HCT116 (cell line): ENCODE results near the gene CACNA2D3. TPM values are rescaled to one million over a fixed set of nuclear protein-coding genes. Genes with fewer than 3 reads are reported as not detected.

ENCODE experiments used
- ATAC-seq: fragments of 200-7000 bp; cut with Tn5 transposase; 2 replicates; pipeline ENCODE4 v1.9.1; 2020; ENCODE audit warnings: mild to moderate bottlenecking, moderate library complexity
- BruUV-seq: library from RNA; stranded (reverse); fragments of 400-500 nt; replicated peaks from 2 replicates; lab custom pipeline; 2021; lab: Mats Ljungman, UMichigan
- CTCF ChIA-PET: fragments of 300-600 bp; sonication (Branson Sonifier 250); formaldehyde crosslinking; loops from one replicate; lab custom pipeline; 2021; ENCODE audit warnings: antibody characterized with exemption; lab: Charles Lee
- POLR2A ChIA-PET: fragments of 300-600, 350-600 bp; sonication (Branson Sonifier 250); formaldehyde crosslinking; loops from one replicate; lab custom pipeline; 2021; ENCODE audit warnings: antibody characterized with exemption; lab: Charles Lee
- RAD21 ChIA-PET, 2 experiments: fragments of 300-600 bp; sonication (Branson Sonifier 250); formaldehyde crosslinking; loops; one replicate each; lab custom pipeline; 2023; ENCODE audit warnings: low total read pairs in 2 of 2; ENCODE audit not compliant: uncharacterized antibody in 2 of 2, unreplicated experiment in 2 of 2, low non-redundant PET in 1 of 2; lab: Charles Lee
- DNase-seq: peaks from one replicate; pipeline ENCODE4 v3.0.0-alpha.2; 2010; ENCODE audit warnings: low read depth, low spot score
- H2AFZ ChIP-seq: fragments of 200-600 bp; shearing (Covaris generic), sonication (generic); 2 replicates; pipeline ENCODE4 v1.6.1; 2017; ENCODE audit warnings: low read depth, mixed run types, mixed read lengths, antibody characterized with exemption, low read length; ENCODE audit not compliant: poor library complexity, severe bottlenecking
- H3K27ac ChIP-seq: 2 replicates; pipeline ENCODE4 v1.5.1; 2012; ENCODE audit warnings: low read depth, low read length
- H3K27me3 ChIP-seq: fragments of 200-600 bp; sonication (generic); 2 replicates; pipeline ENCODE4 v1.6.1; 2016; ENCODE audit warnings: mixed run types, low read length, mixed read lengths; ENCODE audit not compliant: insufficient read depth
- H3K36me3 ChIP-seq, 2 experiments: fragments of 200-500 bp in 1 of 2; fragments of 200-600 bp in 1 of 2; sonication (Bioruptor generic) in 1 of 2; sonication (generic) in 1 of 2; 2 replicates each; pipeline versions ENCODE4 v1.5.1 to v1.6.1; 2014 to 2016; ENCODE audit warnings: low read length in 2 of 2, inconsistent platforms in 1 of 2, mixed read lengths in 1 of 2, mixed run types in 1 of 2; ENCODE audit not compliant: insufficient read depth in 2 of 2, control insufficient read depth in 1 of 2
- H3K4me1 ChIP-seq, 2 experiments: fragments of 200-600 bp in 1 of 2; sonication (generic) in 1 of 2; 2 replicates each; pipeline versions ENCODE4 v1.5.1 to v1.6.1; 2012 to 2017; ENCODE audit warnings: low read length in 2 of 2, inconsistent platforms in 1 of 2, mild to moderate bottlenecking in 1 of 2, mixed read lengths in 1 of 2, mixed run types in 1 of 2, moderate library complexity in 1 of 2; ENCODE audit not compliant: insufficient read depth in 2 of 2, control insufficient read depth in 1 of 2
- H3K4me2 ChIP-seq: fragments of 200-600 bp; sonication (generic); 2 replicates; pipeline ENCODE4 v1.6.1; 2017; ENCODE audit warnings: mixed run types, low read length, mixed read lengths
- H3K4me3 ChIP-seq, 2 experiments: fragments of 200-600 bp in 1 of 2; sonication (generic) in 1 of 2; replicated peaks in 1 of 2; 2 replicates each; pipeline ENCODE4 v1.5.1; 2011 to 2016; ENCODE audit warnings: low read length in 2 of 2, control low read depth in 1 of 2, low read depth in 1 of 2, mild to moderate bottlenecking in 1 of 2, mixed read lengths in 1 of 2, mixed run types in 1 of 2
- H3K79me2 ChIP-seq: fragments of 200-600 bp; sonication (generic); 2 replicates; pipeline ENCODE4 v1.6.1; 2017; ENCODE audit warnings: mild to moderate bottlenecking, mixed run types, low read length, moderate library complexity, mixed read lengths; ENCODE audit not compliant: insufficient read depth
- H3K9ac ChIP-seq: fragments of 200-600 bp; sonication (generic); 2 replicates; pipeline ENCODE4 v1.6.1; 2016; ENCODE audit warnings: low read length, mixed read lengths
- H3K9me2 ChIP-seq: fragments of 200-600 bp; sonication (generic), shearing (Covaris generic); 2 replicates; pipeline ENCODE4 v1.6.1; 2017; ENCODE audit warnings: mixed run types, mild to moderate bottlenecking, moderate library complexity; ENCODE audit not compliant: insufficient read depth
- H3K9me3 ChIP-seq, 2 experiments: fragments of 200-500 bp in 1 of 2; fragments of 200-600 bp in 1 of 2; sonication (Bioruptor generic) in 1 of 2; sonication (generic) in 1 of 2; 2 replicates each; pipeline ENCODE4 v1.6.1; 2014 to 2017; ENCODE audit warnings: low read length in 2 of 2, mixed read lengths in 2 of 2, inconsistent platforms in 1 of 2, low read depth in 1 of 2, mild to moderate bottlenecking in 1 of 2, mixed run types in 1 of 2, moderate library complexity in 1 of 2; ENCODE audit not compliant: control insufficient read depth in 1 of 2, insufficient read depth in 1 of 2
- H4K20me1 ChIP-seq: fragments of 200-600 bp; sonication (generic), shearing (Covaris generic); 2 replicates; pipeline ENCODE4 v1.6.1; 2017; ENCODE audit warnings: mixed run types, mild to moderate bottlenecking, moderate library complexity; ENCODE audit not compliant: insufficient read depth
- ATF3 ChIP-seq: IDR thresholded peaks from 2 replicates; pipeline ENCODE4 v1.6.1; 2012
- CBX3 ChIP-seq: IDR thresholded peaks from 2 replicates; pipeline ENCODE4 v1.6.1; 2012; ENCODE audit warnings: low read depth
- CEBPB ChIP-seq: IDR thresholded peaks from 2 replicates; pipeline ENCODE4 v1.6.1; 2012; ENCODE audit warnings: low read depth
- ELF1 ChIP-seq: IDR thresholded peaks from 2 replicates; pipeline ENCODE4 v1.6.1; 2012; ENCODE audit warnings: low read depth, borderline replicate concordance
- EZH2phosphoT487 ChIP-seq: fragments of 200-600 bp; IDR thresholded peaks from 2 replicates; pipeline ENCODE4 v1.6.1; 2018; ENCODE audit warnings: antibody characterized with exemption, borderline replicate concordance
- FOSL1 ChIP-seq: IDR thresholded peaks from 2 replicates; pipeline ENCODE4 v1.6.1; 2012; ENCODE audit warnings: low read depth
- POLR2AphosphoS5 ChIP-seq: IDR thresholded peaks from 2 replicates; pipeline ENCODE4 v1.6.1; 2011; ENCODE audit warnings: mild to moderate bottlenecking, low read depth, low read length, moderate library complexity
- RAD21 ChIP-seq: IDR thresholded peaks from 2 replicates; pipeline ENCODE4 v1.6.1; 2012; ENCODE audit warnings: low read depth, mild to moderate bottlenecking
- SIN3A ChIP-seq: IDR thresholded peaks from 2 replicates; pipeline ENCODE4 v1.6.1; 2012; ENCODE audit warnings: low read depth
- SP1 ChIP-seq: IDR thresholded peaks from 2 replicates; pipeline ENCODE4 v1.6.1; 2012; ENCODE audit warnings: low read depth
- TCF7L2 ChIP-seq: IDR thresholded peaks from 2 replicates; pipeline ENCODE4 v1.7.0; 2011; ENCODE audit warnings: borderline replicate concordance, inconsistent platforms; ENCODE audit not compliant: insufficient read depth, insufficient read length; ENCODE audit errors: extremely low read depth
- YY1 ChIP-seq: IDR thresholded peaks from 2 replicates; pipeline ENCODE4 v1.6.1; 2011; ENCODE audit warnings: low read length, low read depth, moderate library complexity, mild to moderate bottlenecking; ENCODE audit not compliant: insufficient replicate concordance; ENCODE audit errors: extremely low read depth
- ZFX ChIP-seq: fragments of 450-650 bp; IDR thresholded peaks from 2 replicates; pipeline ENCODE4 v1.6.1; 2017
- ZNF274 ChIP-seq: fragments of 200-500 bp; sonication (Bioruptor generic); IDR thresholded peaks from 2 replicates; pipeline ENCODE4 v1.6.1; 2014; ENCODE audit warnings: mild to moderate bottlenecking, low read depth, low read length, inconsistent platforms
- intact Hi-C: fragments of 100-400 bp; cut with micrococcal nuclease; formaldehyde crosslinking; loops from 2 replicates; pipeline ENCODE4 v1.10.0; 2022
- total RNA-seq: library from RNA; stranded (reverse); gene quantifications from one replicate; pipeline ENCODE4 v1.2.1, GENCODE V29; 2021; ENCODE audit not compliant: unreplicated experiment
- TF ChIP-seq, protein P1 (sequence below), 3 experiments: fragments of 200-600 bp in 1 of 3; sonication (generic) in 1 of 3; IDR thresholded peaks in 2 of 3; conservative IDR thresholded peaks in 1 of 3; 2 replicates each; pipeline ENCODE4 v1.5.1; 2012 to 2017; ENCODE audit warnings: low read depth in 2 of 3, low read length in 2 of 3, antibody characterized with exemption in 1 of 3, borderline replicate concordance in 1 of 3, control low read depth in 1 of 3, mild to moderate bottlenecking in 1 of 3, mixed read lengths in 1 of 3, mixed run types in 1 of 3, moderate library complexity in 1 of 3; ENCODE audit not compliant: insufficient read depth in 1 of 3
- TF ChIP-seq, protein P2 (sequence below): IDR thresholded peaks from 2 replicates; pipeline ENCODE4 v1.6.1; 2011; ENCODE audit warnings: mild to moderate bottlenecking, low read length, moderate library complexity; ENCODE audit not compliant: insufficient replicate concordance; ENCODE audit errors: extremely low read depth

CACNA2D3 gene
- total RNA-seq, 1 experiment from 2014 or later, result 0.20 TPM

DNA sequence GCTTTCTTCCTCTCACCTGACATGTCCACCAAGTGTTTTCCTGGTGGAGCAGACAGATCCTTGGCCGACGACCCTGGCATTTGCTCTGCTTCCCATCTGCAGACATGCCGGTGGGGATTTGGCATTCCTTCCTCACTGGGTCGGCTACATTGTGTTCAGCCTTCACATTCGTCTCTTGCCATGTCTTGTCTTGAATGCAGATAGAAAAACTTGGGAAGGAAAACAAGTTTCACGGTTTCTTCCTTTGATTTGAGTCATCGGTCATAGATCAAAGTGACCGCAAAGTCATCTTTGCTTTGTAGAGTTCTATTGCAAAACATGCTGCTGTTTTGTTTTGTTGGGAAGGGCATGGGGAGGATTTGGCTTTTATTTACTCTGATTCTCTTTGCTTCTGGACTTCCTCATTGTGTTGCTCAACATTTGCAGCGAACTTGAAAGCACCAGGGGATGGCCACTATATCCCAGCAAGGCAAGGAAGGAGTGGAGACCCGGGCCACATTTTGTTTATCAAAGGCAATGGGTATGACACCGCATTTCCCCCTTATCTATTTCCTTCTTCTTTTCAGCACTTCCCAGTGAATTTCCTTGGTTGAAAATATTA lies 321.3 kb downstream of the CACNA2D3 start:
- RAD21 ChIA-PET, result no interaction called here
- no peak for DNase-seq
- no peaks in the 10 kb centered on the region for H3K36me3 ChIP-seq
- no peak overlapping the region for H3K4me3 ChIP-seq
- H3K9ac ChIP-seq, result no peak overlapping the region
- no peaks in the 10 kb centered on the region for H4K20me1 ChIP-seq
- H3K4me2 ChIP-seq, result no peak overlapping the region
- no peaks in the 10 kb centered on the region for H3K27me3 ChIP-seq
- H3K9me3 ChIP-seq, result no peaks in the 10 kb centered on the region
- ATAC-seq, result no peak
- CTCF ChIA-PET, result no interaction called here
- H2AFZ ChIP-seq, result no peak overlapping the region
- H3K79me2 ChIP-seq, result no peaks in the 10 kb centered on the region
- H3K4me1 ChIP-seq, result no peaks in the 10 kb centered on the region
- no peaks in the 10 kb centered on the region for H3K9me2 ChIP-seq
- BruUV-seq, result no TSS peak
- H3K27ac ChIP-seq, result no peak overlapping the region
- intact Hi-C loops, result no loop called here
- no peak for TF ChIP-seq EZH2phosphoT487
- no peak for TF ChIP-seq ZNF274
- TF ChIP-seq CEBPB, result no peak
- POLR2A ChIA-PET, result no interaction called here

GRCh38 chr3:54445630-54446029 lies 323.3 kb downstream of the CACNA2D3 start:
- Histone ChIP-seq H3K4me1 (no peaks in the 10 kb centered on the region), H2AFZ (no peak overlapping the region), H3K36me3 (no peaks in the 10 kb centered on the region), H3K9me2 (no peaks in the 10 kb centered on the region), H4K20me1 (no peaks in the 10 kb centered on the region), H3K4me2 (no peak overlapping the region), H3K27ac (no peak overlapping the region), H3K27me3 (no peaks in the 10 kb centered on the region), H3K79me2 (no peaks in the 10 kb centered on the region), H3K4me3 (no peak overlapping the region), H3K9ac (no peak overlapping the region), H3K9me3 (no peaks in the 10 kb centered on the region)
- TF ChIP-seq ATF3, result no peak
- TF ChIP-seq YY1, result no peak
- no peak for TF ChIP-seq ZNF274
- TF ChIP-seq CEBPB, result no peak
- no peak for TF ChIP-seq ELF1
- TF ChIP-seq POLR2AphosphoS5, result no peak
- TF ChIP-seq TCF7L2, result no peak
- TF ChIP-seq FOSL1, result no peak
- no peak for TF ChIP-seq ZFX
- TF ChIP-seq, protein P1, sequence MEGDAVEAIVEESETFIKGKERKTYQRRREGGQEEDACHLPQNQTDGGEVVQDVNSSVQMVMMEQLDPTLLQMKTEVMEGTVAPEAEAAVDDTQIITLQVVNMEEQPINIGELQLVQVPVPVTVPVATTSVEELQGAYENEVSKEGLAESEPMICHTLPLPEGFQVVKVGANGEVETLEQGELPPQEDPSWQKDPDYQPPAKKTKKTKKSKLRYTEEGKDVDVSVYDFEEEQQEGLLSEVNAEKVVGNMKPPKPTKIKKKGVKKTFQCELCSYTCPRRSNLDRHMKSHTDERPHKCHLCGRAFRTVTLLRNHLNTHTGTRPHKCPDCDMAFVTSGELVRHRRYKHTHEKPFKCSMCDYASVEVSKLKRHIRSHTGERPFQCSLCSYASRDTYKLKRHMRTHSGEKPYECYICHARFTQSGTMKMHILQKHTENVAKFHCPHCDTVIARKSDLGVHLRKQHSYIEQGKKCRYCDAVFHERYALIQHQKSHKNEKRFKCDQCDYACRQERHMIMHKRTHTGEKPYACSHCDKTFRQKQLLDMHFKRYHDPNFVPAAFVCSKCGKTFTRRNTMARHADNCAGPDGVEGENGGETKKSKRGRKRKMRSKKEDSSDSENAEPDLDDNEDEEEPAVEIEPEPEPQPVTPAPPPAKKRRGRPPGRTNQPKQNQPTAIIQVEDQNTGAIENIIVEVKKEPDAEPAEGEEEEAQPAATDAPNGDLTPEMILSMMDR (IDR thresholded peaks at IDR 0.05 in 2 of 3, conservative IDR thresholded peaks at IDR 0.05 in 1 of 3; ENCODE audit: borderline replicate concordance in 1 of 3, insufficient read depth in 1 of 3, low read depth in 2 of 3, low read length in 2 of 3), result no peak
- TF ChIP-seq RAD21, result no peak
- no peak for TF ChIP-seq CBX3
- TF ChIP-seq, protein P2, sequence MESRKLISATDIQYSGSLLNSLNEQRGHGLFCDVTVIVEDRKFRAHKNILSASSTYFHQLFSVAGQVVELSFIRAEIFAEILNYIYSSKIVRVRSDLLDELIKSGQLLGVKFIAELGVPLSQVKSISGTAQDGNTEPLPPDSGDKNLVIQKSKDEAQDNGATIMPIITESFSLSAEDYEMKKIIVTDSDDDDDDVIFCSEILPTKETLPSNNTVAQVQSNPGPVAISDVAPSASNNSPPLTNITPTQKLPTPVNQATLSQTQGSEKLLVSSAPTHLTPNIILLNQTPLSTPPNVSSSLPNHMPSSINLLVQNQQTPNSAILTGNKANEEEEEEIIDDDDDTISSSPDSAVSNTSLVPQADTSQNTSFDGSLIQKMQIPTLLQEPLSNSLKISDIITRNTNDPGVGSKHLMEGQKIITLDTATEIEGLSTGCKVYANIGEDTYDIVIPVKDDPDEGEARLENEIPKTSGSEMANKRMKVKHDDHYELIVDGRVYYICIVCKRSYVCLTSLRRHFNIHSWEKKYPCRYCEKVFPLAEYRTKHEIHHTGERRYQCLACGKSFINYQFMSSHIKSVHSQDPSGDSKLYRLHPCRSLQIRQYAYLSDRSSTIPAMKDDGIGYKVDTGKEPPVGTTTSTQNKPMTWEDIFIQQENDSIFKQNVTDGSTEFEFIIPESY, result no peak
- TF ChIP-seq SIN3A, result no peak
- TF ChIP-seq SP1, result no peak
- no peak for TF ChIP-seq EZH2phosphoT487
- ChIA-PET POLR2A (no interaction called here), RAD21 (no interaction called here), CTCF (no interaction called here)
- BruUV-seq, result no TSS peak
- no peak for ATAC-seq
- DNase-seq, result no peak
- intact Hi-C loops, result no loop called here
